Astrocyte of the spinal cord (primary cell): Measurements from ENCODE around the gene MYF6.

Experiments
- DNase-seq: peaks from one replicate; pipeline ENCODE4 v3.0.0; 2011; ENCODE audit warnings: low read depth, low spot score
- H3K4me3 ChIP-seq: 2 replicates; pipeline ENCODE4 v1.5.1; 2011; ENCODE audit warnings: low read depth, mild to moderate bottlenecking, low read length, moderate library complexity
- in situ Hi-C: cut with HindIII; loops from 2 replicates; pipeline ENCODE4 v1.10.0; 2017; ENCODE audit warnings: low sequenced_read_pairs
- TF ChIP-seq, protein P1 (sequence below): IDR thresholded peaks from 2 replicates; pipeline ENCODE4 v1.5.1; 2012; ENCODE audit warnings: low read depth, mild to moderate bottlenecking, low read length, inconsistent platforms

MYF6 gene

DNA sequence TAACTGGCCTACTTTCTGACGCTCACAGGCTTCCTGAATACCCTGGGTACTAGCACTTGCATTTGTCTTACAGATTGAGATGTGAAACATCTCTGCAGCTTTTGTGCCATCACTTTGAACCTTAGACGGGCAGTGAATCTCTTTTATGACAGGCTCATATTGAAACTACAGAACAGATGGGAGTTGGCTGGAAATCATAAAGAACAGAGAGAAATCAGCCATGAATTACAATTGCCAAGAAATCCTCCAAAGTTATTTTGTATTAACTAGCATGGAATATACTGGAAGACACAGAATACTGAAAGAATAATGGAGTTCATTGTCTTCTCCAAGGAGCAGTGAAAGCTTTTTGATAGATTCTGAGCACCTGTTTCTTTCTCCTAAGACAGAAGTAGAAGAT is 42.0 kb downstream of the MYF6 start:
- in situ Hi-C loops = no loop called here
- H3K4me3 ChIP-seq = no peak overlapping the region
- TF ChIP-seq, protein P1, sequence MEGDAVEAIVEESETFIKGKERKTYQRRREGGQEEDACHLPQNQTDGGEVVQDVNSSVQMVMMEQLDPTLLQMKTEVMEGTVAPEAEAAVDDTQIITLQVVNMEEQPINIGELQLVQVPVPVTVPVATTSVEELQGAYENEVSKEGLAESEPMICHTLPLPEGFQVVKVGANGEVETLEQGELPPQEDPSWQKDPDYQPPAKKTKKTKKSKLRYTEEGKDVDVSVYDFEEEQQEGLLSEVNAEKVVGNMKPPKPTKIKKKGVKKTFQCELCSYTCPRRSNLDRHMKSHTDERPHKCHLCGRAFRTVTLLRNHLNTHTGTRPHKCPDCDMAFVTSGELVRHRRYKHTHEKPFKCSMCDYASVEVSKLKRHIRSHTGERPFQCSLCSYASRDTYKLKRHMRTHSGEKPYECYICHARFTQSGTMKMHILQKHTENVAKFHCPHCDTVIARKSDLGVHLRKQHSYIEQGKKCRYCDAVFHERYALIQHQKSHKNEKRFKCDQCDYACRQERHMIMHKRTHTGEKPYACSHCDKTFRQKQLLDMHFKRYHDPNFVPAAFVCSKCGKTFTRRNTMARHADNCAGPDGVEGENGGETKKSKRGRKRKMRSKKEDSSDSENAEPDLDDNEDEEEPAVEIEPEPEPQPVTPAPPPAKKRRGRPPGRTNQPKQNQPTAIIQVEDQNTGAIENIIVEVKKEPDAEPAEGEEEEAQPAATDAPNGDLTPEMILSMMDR = no peak
- no peak for DNase-seq

DNA sequence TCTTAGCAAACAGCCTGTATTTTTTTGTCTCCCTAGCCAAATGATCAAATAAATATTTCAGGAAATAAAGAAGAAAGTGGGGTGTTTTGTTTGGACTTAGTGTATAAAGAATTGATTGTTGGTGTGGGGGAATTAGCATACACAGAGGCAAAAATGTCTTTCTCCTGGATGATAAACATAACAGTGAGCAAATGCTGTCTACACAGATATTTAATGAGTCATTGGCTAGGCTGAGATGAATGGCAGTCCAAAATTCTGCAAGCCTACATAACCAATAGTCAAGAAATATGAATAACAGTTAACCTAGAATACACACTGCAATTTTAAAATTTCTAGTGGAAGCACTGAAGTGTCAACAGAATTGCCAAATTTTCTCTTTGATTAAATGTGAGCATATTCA is 45.0 kb downstream of the MYF6 start:
- no peak overlapping the region for H3K4me3 ChIP-seq
- in situ Hi-C loops = no loop called here
- TF ChIP-seq, protein P1 = no peak
- DNase-seq = no peak

DNA sequence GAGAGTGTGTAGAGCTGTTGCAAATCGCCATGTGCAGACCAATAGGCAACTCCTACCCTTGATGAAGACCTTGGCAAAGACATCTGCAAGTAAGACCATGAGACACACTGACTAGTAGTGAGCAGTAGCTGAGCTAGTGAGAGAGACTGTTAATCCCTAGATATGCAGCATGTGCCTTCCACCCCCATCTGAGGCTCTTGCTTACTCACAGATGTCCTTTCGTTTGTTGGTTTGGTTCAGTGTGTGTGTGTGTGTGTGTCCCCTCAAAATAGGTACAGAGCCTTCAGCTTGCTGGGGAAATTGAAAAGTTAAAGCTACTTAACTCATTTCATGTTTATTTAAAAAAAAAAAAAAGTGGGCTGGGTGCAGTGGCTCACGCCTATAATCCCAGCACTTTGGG is 46.8 kb downstream of the MYF6 start:
- in situ Hi-C loops = no loop called here
- no peak for DNase-seq
- no peak overlapping the region for H3K4me3 ChIP-seq
- TF ChIP-seq, protein P1 = no peak

DNA sequence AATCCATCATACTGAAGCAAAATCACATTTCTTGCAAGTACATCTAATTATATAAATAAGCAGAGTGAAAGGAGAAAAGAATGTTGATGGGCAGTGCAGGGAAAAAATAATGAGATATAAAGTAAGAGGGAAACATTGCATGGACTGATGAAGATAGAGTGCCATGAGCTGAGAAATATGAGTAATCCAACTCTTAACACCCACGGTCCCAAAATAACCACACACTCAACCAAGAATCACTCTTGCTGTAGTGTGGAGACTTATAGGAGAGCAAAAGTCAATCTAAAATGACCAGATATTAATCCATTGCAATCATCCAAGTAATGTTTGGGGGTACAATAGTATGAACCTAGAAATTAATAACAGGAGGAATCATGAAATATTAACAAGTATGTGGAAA is 49.4 kb downstream of the MYF6 start:
- DNase-seq = no peak
- in situ Hi-C loops = no loop called here
- TF ChIP-seq, protein P1 = no peak
- H3K4me3 ChIP-seq = no peak overlapping the region
